HG03060 (cell line): ENCODE data around the gene AQP10.
"Not testable (repeated sequence)": the region's sequence is repeated elsewhere in the genome, so short reads cannot be mapped to it uniquely, and the experiment has no call there.

ENCODE experiments used
- ATAC-seq: cut with Tn5 transposase; IDR thresholded peaks from one replicate; pipeline ENCODE4 v1.9.1; 2021; ENCODE audit warnings: low read depth, moderate number of reproducible peaks; ENCODE audit not compliant: unreplicated experiment

AQP10 gene

DNA sequence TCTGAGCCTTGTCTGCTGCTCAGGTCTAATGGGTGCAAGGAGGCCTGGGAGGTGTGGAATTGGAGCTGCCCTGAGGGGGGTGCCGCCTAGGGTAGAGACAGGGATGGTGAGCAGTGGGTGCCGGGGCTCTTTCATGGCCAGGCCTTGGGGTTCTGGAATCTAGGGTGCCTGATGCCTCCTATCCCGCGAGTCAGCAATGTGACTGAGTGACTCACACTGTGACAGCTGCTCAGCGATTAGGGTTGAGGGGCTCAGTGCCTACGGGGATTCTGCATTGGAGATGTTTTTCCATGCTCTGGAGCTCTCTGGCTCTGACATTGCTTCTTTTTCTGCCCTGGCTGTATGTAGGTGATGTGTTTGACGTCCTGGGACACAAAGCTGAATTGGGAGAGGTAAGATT is 21.2 kb downstream of the AQP10 start:
- ATAC-seq: no peak

DNA sequence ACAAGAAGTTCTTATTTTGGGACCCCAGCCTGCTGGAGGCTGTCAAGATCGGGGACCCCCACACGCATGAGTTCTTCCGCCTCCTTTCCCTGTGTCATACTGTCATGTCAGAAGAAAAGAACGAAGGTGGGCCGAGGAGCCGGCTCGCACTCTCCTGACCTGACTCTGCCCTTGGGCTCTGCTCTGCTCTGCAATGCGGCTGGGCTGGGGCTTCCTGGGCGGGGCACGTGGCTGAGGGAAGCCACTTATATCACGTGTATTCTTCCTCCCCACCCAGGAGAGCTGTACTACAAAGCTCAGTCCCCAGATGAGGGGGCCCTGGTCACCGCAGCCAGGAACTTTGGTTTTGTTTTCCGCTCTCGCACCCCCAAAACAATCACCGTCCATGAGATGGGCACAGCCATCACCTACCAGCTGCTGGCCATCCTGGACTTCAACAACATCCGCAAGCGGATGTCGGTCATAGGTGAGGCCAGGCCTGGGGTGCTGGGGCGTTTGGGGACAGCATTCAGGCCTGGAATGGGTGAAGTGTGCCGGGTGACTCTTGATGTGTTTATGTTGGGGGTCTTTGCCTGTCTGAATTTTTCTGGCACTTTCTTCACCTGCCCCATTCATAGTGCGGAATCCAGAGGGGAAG is 22.1 kb downstream of the AQP10 start:
- no peak for ATAC-seq

DNA sequence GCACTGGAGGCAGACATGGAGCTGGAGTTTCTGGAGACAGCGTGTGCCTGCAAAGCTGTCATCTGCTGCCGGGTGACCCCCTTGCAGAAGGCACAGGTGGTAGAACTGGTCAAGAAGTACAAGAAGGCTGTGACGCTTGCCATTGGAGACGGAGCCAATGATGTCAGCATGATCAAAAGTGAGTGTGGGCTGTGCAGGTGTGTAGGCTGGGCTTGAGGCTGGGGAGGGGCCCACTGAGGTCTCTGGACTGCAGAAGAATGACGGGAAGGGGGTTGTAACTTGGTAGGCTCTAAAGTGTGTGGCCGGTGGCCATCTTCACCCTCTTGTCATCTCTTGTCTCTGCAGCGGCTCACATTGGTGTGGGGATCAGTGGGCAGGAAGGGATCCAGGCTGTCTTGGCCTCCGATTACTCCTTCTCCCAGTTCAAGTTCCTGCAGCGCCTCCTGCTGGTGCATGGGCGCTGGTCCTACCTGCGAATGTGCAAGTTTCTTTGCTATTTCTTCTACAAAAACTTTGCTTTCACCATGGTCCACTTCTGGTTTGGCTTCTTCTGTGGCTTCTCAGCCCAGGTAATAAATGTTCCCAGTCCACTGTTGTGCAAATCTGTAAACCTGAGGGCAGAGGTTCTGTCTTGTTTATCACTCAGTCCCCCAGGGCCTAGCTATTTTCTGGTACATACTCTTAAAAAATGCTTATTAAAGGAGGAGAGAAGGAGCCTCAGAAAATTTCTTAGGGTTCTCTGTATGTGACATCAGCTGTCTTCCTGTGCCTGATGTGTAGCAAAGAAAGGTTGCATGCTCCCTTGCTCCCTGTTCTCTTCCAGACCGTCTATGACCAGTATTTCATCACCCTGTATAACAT is 24.3 kb downstream of the AQP10 start:
- ATAC-seq: no peak

DNA sequence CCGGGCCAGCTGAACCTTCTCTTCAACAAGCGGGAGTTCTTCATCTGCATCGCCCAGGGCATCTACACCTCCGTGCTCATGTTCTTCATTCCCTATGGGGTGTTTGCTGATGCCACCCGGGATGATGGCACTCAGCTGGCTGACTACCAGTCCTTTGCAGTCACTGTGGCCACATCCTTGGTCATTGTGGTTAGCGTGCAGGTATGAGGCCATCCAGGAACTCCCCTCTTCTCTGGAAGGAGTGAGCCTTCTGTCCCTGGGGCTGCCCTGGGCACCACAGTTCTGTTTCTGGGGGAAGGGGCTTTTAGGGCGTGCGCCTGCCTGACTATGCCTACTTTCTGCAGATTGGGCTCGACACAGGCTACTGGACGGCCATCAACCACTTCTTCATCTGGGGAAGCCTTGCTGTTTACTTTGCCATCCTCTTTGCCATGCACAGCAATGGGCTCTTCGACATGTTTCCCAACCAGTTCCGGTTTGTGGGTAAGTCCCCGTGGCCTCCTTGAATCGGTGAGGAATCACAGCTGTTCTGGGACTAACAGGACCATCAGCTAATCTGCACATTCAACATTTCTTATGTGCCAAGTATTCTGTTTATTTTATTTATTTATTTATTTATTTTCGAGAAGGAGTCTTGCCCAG is 25.5 kb downstream of the AQP10 start:
- no peak for ATAC-seq

DNA sequence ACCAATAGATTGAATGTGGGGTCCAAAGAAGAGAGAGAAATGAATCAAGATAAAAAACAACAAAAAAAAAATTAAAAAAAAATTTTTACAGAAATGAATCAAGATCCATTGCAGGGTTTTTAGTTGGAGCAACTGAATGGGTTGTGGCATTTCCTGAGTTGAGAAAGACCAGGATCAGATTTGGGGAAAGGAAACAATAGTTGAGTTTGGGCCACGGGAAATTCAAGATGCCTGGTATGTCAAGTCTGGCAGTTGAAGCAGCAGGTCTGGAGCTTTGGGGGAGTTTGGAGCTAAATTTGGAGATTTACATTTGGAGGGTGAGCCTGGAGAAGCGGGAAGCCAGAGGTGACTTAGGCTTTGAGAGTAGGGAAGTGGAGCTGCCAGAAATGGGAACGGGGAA is 27.1 kb downstream of the AQP10 start:
- no peak for ATAC-seq

DNA sequence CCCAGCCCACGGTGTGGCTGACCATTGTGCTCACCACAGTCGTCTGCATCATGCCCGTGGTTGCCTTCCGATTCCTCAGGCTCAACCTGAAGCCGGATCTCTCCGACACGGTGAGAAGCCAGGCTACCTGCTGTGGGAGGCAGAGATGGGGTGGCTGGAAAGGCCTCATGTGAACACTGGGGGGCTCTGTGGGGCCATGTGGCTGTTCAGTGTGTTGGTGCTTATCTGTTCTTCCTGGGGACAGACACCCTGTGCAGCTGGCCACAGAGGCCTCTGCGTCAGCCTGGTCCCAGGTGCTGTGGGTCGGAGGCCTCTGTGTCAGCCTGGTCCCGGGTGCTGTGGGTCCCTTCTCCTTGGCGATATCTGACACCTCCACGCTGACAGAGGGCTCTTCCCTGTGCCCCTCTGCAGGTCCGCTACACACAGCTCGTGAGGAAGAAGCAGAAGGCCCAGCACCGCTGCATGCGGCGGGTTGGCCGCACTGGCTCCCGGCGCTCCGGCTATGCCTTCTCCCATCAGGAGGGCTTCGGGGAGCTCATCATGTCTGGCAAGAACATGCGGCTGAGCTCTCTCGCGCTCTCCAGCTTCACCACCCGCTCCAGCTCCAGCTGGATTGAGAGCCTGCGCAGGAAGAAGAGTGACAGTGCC is 27.7 kb downstream of the AQP10 start:
- no peak for ATAC-seq

DNA sequence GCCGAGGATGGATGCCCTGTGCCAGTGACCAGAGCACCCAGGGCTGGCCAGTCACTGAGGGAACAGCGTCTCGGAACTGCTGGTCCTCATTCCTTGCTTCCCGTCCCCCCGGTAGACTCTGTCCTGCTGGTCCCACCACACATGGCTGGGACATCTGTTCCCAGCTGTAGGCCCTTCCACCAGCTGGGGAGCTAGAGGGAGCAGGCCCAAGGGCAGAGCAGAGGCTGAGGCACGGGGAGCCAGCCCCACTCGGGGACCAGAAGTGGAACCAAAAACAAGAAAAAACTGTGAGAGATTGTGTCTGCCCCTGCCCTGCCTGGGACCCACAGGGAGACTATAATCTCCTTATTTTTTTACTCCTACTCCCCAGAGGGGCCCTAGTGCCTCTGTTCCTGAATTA is 28.2 kb downstream of the AQP10 start:
- ATAC-seq: no peak

DNA sequence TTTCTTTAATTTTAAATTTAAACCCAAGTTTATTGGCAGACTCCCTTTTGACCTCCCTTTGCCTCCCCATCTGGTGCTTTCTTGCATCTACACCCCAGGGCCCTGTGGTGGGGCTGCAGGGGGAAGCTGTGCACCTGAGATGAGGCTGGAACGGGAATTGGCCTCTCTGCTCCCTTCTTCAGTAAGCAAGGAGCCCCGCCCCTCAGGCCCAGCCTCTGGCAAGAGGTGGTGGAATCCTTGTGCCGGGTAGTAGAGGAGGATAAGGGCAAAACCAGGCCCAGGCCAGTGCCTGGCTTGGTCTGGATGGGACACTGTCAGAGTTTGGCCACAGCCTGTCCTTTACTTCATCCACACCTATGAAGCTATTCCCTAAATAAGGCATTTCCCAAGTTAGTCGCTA is 29.5 kb downstream of the AQP10 start:
- ATAC-seq: no peak

DNA sequence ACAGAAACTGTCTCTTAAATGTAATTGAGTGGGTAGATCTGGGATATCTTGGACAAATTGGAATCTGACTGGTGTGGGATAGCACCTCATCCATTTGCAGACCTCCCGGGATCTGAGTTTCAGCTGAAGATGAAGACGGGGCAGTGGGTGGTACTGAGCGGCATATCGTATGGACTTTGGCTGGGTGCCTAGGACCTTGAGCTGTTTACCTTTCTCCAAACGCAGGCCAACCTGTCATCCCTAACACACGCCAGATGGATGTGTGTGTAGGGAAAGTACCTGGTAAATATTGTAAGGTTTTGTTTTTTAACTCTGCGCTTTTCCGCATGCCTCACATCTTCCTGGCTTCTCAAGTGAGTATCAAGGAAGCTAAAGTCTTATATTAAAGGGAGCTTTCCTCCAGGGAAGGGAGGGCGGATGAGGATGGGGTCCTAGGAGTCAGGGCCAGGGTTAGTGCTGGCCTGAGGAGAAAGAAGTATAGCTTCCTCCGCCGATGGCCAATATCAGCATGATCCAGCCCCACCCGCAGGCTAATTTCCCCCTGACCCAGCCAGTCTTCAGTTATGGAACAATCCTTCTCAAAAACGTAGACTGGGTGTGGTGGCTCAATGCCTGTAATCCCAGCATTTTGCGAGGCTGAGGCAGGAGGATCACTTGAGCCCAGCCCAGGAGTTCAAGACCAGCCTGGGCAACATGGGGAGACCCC is 30.6 kb downstream of the AQP10 start:
- no peak for ATAC-seq

DNA sequence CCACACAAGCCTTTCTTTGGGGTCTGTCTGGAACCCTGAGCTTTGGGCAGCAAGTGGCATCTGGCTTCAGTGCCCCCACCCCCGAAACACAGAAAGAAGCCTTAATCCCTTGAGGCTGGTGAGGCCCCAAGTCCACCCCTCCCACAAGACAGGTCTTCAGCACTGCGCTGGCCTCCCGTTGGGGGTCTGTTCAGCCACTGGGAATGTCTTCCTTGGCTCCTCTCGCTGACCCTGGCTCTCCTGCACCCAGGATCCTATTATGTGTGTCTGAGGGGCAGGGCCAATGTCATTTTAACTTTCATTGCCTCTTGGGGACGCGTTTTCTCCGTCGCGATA is 31.3 kb downstream of the AQP10 start:
- ATAC-seq: no peak

DNA sequence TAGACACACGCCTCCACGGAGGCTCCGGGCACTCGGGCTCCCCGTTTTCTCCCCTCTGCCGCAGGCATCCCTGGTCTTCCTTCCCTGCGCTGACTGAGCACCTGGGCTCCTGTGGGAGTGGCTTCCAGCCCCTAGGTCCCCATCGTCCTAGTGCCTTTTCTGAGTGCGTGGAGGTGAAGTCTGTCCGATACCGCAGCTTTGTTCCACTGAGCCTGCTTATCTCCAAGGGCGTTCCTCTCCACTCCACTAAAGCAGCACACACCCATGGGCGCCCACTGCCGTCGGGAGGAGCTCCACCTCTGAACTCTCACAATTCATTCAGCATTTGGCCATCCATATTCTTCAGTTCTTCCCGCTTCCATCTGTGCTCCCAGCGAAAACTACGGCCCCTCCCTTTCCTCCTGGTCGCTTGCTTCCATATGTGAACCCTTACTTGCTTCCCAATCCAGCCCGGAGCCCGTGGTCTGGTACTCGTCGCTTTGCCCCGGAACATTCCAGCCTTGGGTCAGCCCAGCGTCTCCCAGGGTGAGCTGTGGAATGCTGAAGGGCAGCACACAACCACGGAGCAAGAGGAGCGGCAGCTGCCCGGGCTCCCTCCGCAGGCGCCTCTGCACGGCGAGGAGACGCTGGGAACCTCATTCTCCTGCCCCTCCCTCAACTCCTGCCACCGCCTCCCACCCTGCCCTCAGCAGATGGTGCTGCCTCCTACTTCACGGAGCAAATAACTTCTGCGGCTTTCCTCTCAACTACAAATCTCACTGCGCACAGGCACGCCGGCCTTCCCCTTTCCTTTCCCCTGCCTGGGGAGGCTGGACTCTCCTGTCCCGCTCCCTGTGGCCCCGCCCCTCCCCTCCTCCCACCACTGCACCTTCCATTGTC is 31.9 kb downstream of the AQP10 start:
- no peak for ATAC-seq

DNA sequence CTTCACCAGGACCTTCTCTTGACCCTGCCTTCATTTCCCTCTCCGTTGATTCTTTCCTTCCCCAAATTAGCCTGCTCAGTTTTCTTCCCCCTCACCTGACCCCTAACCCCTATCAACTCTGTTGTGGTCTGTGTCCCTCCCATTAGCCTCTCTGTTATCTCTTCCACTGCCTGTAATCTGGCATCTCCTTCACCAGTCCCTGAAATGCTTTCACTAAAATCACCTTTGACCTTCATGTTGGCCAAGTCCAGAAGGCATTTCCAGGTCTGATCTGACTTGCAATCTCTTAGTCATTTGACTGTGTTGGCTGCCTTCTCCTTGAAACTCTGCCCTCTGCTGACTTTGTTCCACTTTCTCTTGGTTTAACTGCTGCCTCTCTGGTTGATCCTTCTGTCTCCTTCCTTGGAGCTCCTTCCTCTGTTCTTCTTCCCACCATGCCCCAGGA is 32.6 kb downstream of the AQP10 start:
- no peak for ATAC-seq

DNA sequence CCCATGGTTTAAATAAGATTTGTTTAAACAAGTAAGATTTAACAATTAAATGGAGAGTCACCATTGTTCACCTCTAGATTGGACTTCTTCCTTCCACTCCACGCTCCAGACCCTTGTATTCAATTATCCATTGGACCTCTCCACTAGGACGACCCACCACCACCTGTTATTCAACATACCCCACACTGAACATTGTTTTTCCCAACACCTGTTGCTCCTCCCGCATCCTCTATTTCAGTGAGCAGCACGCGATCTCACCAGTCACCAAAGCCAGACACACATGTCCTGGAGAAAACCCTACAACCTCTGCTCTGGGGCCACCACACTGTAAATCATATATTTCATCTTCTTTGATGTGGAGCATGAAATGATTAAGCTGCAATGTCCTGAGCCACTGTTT is 33.1 kb downstream of the AQP10 start:
- ATAC-seq: no peak

DNA sequence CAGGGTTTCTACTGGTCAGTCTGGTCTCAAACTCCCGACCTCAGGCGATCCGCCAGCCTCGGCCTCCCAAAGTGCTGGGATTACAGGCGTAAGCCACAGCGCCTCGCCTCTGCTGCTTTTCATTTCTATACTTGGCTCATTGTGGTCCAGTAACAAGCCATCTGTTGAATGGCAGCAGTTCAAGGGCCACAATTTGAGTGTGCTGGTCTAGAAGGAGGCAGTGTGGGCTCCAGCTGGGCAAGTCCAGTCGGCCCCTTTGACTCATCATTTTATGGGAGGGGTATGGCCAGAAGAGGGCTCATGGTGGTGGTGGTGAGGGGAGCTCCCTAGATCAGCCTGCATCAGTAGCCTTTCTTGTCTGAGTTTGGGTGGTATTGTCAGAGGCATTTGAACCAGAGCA is 37.6 kb downstream of the AQP10 start:
- ATAC-seq: no peak

DNA sequence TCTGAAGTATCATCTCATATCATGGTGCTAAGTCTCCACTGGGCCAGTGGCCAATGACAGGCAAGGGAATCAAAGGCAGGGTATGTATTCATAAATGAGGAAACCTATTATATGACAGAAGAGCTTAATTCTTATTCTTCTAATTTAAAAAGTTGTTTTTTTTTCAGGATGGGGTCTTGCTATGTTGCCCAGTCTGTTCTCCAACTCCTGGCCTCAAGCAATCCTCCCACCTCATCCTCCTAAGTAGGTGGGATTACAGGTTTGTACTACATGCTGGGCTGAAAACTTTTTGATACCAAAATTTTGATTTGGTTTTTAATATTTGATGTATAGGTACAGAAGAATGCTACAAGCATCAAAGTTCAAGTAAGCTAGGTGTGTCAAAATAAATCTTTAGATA is 39.4 kb downstream of the AQP10 start:
- ATAC-seq: no peak

DNA sequence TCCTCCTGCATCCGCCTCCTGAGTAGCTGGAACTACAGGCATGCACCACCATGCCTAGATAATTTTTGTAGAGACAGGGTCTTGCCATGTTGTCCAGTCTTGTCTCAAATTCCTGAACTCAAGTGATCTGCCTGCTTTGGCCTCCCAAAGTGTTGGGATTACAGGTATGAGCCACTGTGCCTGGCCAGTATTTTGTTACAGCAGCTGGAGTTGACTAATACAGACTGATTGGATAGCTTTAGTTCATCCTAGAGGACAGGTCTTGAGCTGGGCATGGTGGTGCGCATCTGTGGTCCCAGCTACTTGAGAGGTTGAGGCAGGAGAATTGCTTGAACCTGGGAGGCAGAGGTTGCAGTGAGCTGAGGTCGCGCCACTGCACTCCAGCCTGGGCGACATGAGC is 40.0 kb downstream of the AQP10 start:
- not testable (repeated sequence) for ATAC-seq

DNA sequence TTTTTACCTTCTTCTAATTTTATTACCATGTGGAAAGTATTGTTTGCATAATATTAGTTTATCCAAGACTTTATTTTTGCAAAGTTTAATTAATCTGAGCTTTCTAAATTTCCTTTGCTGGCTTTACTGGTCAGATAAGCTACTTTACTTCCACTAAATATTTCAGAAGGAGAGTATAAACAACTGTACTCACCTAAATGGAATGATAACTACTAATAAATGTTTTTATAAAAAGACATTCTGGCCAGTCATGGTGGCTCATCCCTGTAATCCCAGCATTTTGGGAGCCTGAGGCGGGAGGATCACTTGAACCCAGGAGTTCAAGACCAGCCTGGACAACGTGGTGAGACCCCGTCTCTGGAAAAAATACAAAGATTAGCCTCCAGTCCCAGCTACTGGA is 40.5 kb downstream of the AQP10 start:
- ATAC-seq: no peak

DNA sequence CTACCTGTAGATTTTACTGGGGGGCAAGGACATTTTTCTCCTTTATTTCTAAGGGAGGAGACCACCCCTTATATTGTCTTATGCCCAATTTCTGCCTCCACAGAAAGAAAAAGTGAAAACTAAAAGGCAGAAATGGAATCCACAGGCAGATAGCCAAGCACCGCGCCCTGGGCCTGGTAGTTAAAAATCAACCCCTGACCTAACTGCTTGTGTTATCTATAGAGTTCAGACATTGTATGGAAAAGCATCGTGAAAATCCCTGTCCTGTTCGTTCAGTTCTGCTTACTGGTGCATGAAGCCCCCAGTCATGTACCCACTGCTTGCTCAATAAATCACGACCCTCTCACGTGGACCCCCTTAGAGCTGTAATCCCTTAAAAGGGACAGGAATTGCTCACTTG is 50.5 kb downstream of the AQP10 start:
- ATAC-seq: no peak

DNA sequence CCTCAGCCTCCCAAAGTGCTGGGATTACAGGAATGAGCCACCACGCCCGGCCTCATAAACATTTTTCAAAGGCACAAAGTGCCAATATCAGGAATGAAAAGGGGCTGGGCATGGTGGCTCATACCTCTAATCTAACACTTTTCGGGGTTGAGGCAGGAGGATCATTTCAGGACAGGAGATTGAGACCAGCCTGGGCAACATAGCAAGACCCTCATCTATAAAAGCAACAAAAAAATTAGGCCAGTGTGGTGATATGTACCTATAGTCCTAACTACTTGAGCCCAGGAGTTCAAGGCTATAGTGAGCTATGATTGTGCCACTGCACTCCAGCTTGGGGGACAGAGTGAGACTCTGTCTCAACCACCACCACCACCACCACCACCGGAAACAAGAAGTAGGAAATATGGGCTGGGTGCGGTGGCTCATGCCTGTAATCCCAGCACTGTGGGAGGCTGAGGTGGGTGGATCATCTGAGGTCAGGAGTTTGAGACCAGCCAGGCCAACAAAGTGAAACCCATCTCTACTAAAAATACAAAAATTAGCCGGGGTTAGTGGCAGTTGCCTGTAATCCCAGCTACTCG is 53.0 kb downstream of the AQP10 start:
- ATAC-seq: not testable (repeated sequence)
